Smooth muscle cell (in vitro differentiated cells): Measurements from ENCODE around the gene TOMM40. TPM values are rescaled to one million over a fixed set of nuclear protein-coding genes. Genes with fewer than 3 reads are reported as not detected.
A peak's percentile ranks its signal among the peaks of the same experiment; 100 is the strongest.

Source experiments
- DNase-seq: peaks from one replicate; lab custom pipeline; 2025; ENCODE audit not compliant: unreplicated experiment; lab: John Stamatoyannopoulos, UW
- H2AFZ ChIP-seq: fragments of 200-600 bp; sonication (generic); 2 replicates; pipeline ENCODE4 v1.6.0; 2016; ENCODE audit warnings: antibody characterized with exemption, low read depth, mild to moderate bottlenecking
- H3F3A ChIP-seq: fragments of 200-600 bp; sonication (generic); 2 replicates; pipeline ENCODE4 v1.6.0; 2017; ENCODE audit warnings: antibody characterized with exemption, low read depth
- H3K27ac ChIP-seq: fragments of 200-600 bp; sonication (generic); 2 replicates; pipeline ENCODE4 v1.5.1; 2016; ENCODE audit warnings: low read depth, mild to moderate bottlenecking
- H3K27me3 ChIP-seq: fragments of 200-600 bp; sonication (generic); 2 replicates; pipeline ENCODE4 v1.6.1; 2016; ENCODE audit warnings: low read depth, mild to moderate bottlenecking
- H3K36me3 ChIP-seq: fragments of 200-600 bp; sonication (generic); 2 replicates; pipeline ENCODE4 v1.5.1; 2016; ENCODE audit warnings: low read depth
- H3K4me1 ChIP-seq: fragments of 200-600 bp; sonication (generic); 2 replicates; pipeline ENCODE4 v1.5.1; 2016; ENCODE audit warnings: low read depth
- H3K4me2 ChIP-seq: fragments of 200-600 bp; sonication (generic); 2 replicates; pipeline ENCODE4 v1.6.0; 2016; ENCODE audit warnings: mild to moderate bottlenecking
- H3K4me3 ChIP-seq: fragments of 200-600 bp; sonication (generic); 2 replicates; pipeline ENCODE4 v1.5.1; 2016; ENCODE audit warnings: mild to moderate bottlenecking
- H3K79me2 ChIP-seq: fragments of 200-600 bp; sonication (generic); 2 replicates; pipeline ENCODE4 v1.6.0; 2016; ENCODE audit warnings: low read depth, mild to moderate bottlenecking
- H3K9ac ChIP-seq: fragments of 200-600 bp; sonication (generic); 2 replicates; pipeline ENCODE4 v1.6.0; 2016; ENCODE audit warnings: low read depth
- H3K9me3 ChIP-seq: fragments of 200-600 bp; sonication (generic); replicated peaks from 2 replicates; pipeline ENCODE4 v1.5.1; 2016; ENCODE audit warnings: low read depth
- H4K20me1 ChIP-seq: fragments of 200-600 bp; sonication (generic); 2 replicates; pipeline ENCODE4 v1.6.0; 2016; ENCODE audit warnings: low read depth
- CTCF ChIP-seq: fragments of 200-600 bp; sonication (generic); IDR thresholded peaks from 2 replicates; pipeline ENCODE4 v1.5.1; 2017; ENCODE audit warnings: borderline replicate concordance, mild to moderate bottlenecking, antibody characterized with exemption; ENCODE audit not compliant: insufficient read depth, poor library complexity, severe bottlenecking
- WGBS: methylation state at CpG from one replicate; pipeline ENCODE4 v1.1.7; 2016; ENCODE audit warnings: low lambda C conversion rate; 5-methylcytosine and 5-hydroxymethylcytosine counted together
- polyA plus RNA-seq: library from polyadenylated mRNA; unstranded; fragments of >200 nt; fragmentation: Nextera tagmentation; extraction: Ambion mirVana; gene quantifications from 2 replicates; pipeline ENCODE4 v1.2.1, GENCODE V29; 2016
- total RNA-seq: library from RNA; depleted of rRNA; stranded (reverse); fragments of >200 nt; gene quantifications from 2 replicates; pipeline ENCODE4 v1.2.3, GENCODE V29; 2014

TOMM40 gene
- total and polyA plus RNA-seq, 2 experiments from 2014 or later = 65.0 to 96.0 TPM

GRCh38 chr19:44848812-44849447 is 42.1 kb upstream of the TOMM40 start:
- no peak overlapping the region for H2AFZ ChIP-seq
- H4K20me1 ChIP-seq = peaks cover 72% of the 10 kb centered on the region
- H3K4me1 ChIP-seq = peaks cover 13% of the 10 kb centered on the region
- peak overlapping the region; percentile 95 for H3K4me2 ChIP-seq
- peak overlapping the region; percentile 97 for H3K27ac ChIP-seq
- H3F3A ChIP-seq = peaks cover 15% of the 10 kb centered on the region
- no peaks in the 10 kb centered on the region for H3K36me3 ChIP-seq
- DNase-seq = no peak
- TF ChIP-seq CTCF = no peak
- peaks cover 66% of the 10 kb centered on the region for H3K79me2 ChIP-seq
- peak overlapping the region; percentile 98 for H3K4me3 ChIP-seq
- WGBS = 6% methylated on average over 18 of the region's 18 CpGs
- peak overlapping the region; percentile 100 for H3K9ac ChIP-seq
- no peaks in the 10 kb centered on the region for H3K9me3 ChIP-seq
- no peaks in the 10 kb centered on the region for H3K27me3 ChIP-seq

- no peak overlapping the region for H2AFZ ChIP-seq
- H3K4me3 ChIP-seq = no peak overlapping the region
- peaks cover 87% of the 10 kb centered on the region for H4K20me1 ChIP-seq
- H3K27ac ChIP-seq = peak overlapping the region; percentile 97
- H3K9me3 ChIP-seq = no peaks in the 10 kb centered on the region
- H3K27me3 ChIP-seq = no peaks in the 10 kb centered on the region
- H3K4me2 ChIP-seq = peak overlapping the region; percentile 95
- no peaks in the 10 kb centered on the region for H3K36me3 ChIP-seq
- H3K9ac ChIP-seq = no peak overlapping the region
- H3F3A ChIP-seq = peaks cover 15% of the 10 kb centered on the region
- 71% methylated on average over 8 of the region's 8 CpGs for WGBS
- H3K4me1 ChIP-seq = peaks cover 13% of the 10 kb centered on the region
- TF ChIP-seq CTCF = no peak
- H3K79me2 ChIP-seq = peaks cover 84% of the 10 kb centered on the region
- no peak for DNase-seq
Measured at GRCh38 chr19:44850641-44851109, 40.4 kb upstream of the TOMM40 start.

- DNase-seq = no peak
- Histone ChIP-seq H3K27ac (no peak overlapping the region), H4K20me1 (peaks cover 94% of the 10 kb centered on the region), H3K9me3 (no peaks in the 10 kb centered on the region), H3K4me3 (no peak overlapping the region), H3F3A (peaks cover 15% of the 10 kb centered on the region), H3K36me3 (no peaks in the 10 kb centered on the region), H3K4me1 (peaks cover 13% of the 10 kb centered on the region), H3K4me2 (no peak overlapping the region), H3K79me2 (peaks cover 88% of the 10 kb centered on the region), H2AFZ (no peak overlapping the region), H3K9ac (no peak overlapping the region), H3K27me3 (no peaks in the 10 kb centered on the region)
- TF ChIP-seq CTCF = no peak
- 93% methylated on average over 2 of the region's 2 CpGs for WGBS
Measured at GRCh38 chr19:44851427-44851826, 39.6 kb upstream of the TOMM40 start.

- Histone ChIP-seq H3K9ac (no peak overlapping the region), H3K79me2 (peaks cover 100% of the 10 kb centered on the region), H2AFZ (no peak overlapping the region), H3K4me2 (no peak overlapping the region), H3K9me3 (no peaks in the 10 kb centered on the region), H3K27ac (no peak overlapping the region), H3K36me3 (no peaks in the 10 kb centered on the region), H3K27me3 (no peaks in the 10 kb centered on the region), H3K4me1 (peaks cover 2% of the 10 kb centered on the region), H4K20me1 (peaks cover 98% of the 10 kb centered on the region), H3F3A (no peaks in the 10 kb centered on the region), H3K4me3 (no peak overlapping the region)
- no peak for DNase-seq
- no peak for TF ChIP-seq CTCF
- 85% methylated on average over 1 of the region's 1 CpG for WGBS
Measured at GRCh38 chr19:44855606-44856005, 35.4 kb upstream of the TOMM40 start.
